NCI-H345 treated with DMSO at 0.1 percent for 48 hours (cell line): ENCODE results near the gene SZRD1.
"Not testable (repeated sequence)": the region's sequence is repeated elsewhere in the genome, so short reads cannot be mapped to it uniquely, and the experiment has no call there.

ENCODE experiments used
- DNase-seq: peaks from one replicate; lab custom pipeline; 2025; ENCODE audit not compliant: unreplicated experiment; lab: John Stamatoyannopoulos, UW

The SZRD1 gene, protein sequence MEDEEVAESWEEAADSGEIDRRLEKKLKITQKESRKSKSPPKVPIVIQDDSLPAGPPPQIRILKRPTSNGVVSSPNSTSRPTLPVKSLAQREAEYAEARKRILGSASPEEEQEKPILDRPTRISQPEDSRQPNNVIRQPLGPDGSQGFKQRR

GRCh38 chr1:16366722-16367257, at the start of gene SZRD1:
Gene SZRD1, plus strand, starts transcription at chr1:16367242. Its CDS starts 16 bp downstream, at chr1:16367258.
- DNase-seq = peak; percentile 95

DNA sequence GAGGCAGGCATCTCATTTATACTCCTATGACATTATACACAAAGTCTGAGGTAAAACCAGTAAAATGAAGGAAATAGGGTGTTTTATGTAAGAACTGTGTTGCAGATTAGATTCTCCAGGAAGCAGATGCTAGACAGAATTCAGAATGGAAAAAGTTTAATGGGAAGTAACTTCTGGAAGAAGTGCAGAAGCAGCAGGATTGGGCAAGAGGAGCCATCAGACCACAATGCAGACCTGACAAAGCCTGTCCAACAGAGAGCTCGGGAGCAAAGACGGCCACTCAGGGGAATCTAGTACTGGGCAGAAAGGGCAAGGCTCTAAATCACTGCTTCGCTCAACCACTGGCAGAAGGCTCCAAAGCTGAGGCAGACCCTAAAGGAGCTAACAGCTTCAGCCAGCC, 48.5 kb upstream of the SZRD1 start:
- DNase-seq = no peak

- DNase-seq = no peak
Measured at GRCh38 chr1:16321176-16321867, 45.7 kb upstream of the SZRD1 start.

- DNase-seq = no peak
Measured at GRCh38 chr1:16324456-16324890, 42.6 kb upstream of the SZRD1 start.

- no peak for DNase-seq
Measured at GRCh38 chr1:16326833-16327404, 40.1 kb upstream of the SZRD1 start.

DNA sequence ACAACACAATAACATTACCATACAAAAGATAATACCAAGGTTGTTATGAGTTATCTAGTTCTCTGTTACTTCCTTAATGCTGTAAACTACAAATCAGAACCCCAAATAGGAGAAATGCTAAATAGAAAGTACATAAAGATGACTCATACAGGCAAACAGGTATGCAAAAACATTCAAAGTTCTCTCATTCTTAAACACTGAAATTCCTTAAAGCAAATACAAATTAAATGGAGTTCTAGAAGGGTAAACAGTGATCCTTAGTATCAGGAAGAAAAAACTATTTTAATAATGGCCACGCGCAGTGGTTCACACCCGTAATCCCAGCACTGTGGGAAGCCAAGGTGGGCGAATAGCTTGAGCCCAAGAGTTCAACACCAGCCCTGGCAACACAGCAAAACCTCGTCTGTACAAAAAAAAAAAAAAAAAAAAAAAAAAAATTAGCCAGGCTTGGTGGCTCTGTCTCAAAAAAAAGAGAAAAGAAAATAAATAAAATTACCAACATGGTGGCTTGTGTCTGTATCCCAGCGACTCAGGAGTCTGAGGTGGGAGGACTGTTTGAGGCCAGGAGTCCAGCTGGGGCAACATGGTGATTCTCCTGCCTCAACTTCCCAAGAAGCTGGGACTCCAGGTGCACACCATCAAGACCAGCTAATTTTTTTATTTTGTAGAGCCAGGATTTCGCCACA, 32.2 kb upstream of the SZRD1 start:
- no peak for DNase-seq

DNA sequence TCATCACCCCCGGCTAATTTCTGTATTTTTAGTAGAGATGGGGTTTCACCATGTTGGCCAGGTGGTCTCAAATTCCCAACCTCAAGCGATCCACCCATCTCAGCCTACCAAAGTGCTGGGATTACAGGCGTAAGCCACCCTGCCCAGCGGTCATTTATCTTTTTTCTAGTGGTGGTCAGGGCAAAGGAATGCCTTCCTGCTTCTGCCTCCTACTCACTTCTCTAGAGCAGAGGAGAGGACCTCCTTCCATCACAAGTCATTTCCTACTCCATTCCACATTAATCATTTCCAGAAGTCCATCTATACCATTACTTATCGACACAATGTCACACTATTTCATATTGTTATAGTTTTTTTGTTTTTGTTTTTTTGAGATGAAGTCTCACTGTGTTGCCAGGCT, 28.1 kb upstream of the SZRD1 start:
- no peak for DNase-seq

GRCh38 chr1:16340673-16341072, 26.4 kb upstream of the SZRD1 start:
- DNase-seq = no peak

GRCh38 chr1:16342331-16343062, 24.5 kb upstream of the SZRD1 start:
- DNase-seq = no peak

DNA sequence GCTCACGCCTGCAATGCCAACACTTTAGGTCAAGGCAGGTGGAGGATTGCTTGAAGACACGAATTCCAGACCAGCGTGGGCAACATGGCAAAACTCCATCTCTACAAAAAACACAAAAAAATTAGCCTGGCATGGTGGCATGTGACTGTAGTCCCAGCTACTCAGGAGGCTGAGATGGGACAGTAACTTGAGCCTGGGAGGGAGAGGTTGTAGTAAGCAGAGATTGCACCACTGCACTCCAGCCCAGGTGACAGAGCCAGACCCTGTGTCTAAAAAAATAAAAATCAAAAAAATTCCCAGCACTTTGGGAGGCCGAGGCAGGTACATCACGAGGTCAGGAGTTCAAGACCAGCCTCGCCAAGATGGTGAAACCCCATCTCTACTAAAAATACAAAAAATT, 23.8 kb upstream of the SZRD1 start:
- DNase-seq = not testable (repeated sequence)

GRCh38 chr1:16348414-16349182, 18.4 kb upstream of the SZRD1 start:
- DNase-seq = no peak

DNA sequence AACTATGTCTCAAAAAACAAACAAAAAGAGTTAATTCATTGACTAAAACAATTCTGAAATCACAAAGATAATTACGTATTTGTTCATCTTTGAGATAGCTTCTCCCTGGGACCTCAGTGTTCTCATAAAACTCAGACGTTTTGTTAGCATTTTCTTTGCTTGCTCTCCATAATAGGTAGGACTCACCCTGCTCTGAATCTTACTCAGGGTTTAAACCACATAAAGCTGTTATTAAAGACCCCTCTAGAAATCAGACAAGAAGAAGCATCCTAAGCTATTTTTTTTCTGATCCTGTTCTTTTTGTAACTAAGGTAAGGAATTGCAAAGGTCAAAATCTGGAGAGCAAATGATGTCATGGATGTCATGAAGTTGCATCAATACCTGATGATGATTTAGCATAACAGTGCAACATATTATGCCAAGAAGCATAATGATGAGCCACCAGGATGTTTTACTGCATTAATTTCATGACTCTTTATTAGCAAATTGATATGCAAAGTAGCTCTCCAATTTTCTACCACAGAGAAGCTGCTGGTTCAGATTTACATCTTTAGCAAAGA, 17.1 kb upstream of the SZRD1 start:
- DNase-seq = no peak

DNA sequence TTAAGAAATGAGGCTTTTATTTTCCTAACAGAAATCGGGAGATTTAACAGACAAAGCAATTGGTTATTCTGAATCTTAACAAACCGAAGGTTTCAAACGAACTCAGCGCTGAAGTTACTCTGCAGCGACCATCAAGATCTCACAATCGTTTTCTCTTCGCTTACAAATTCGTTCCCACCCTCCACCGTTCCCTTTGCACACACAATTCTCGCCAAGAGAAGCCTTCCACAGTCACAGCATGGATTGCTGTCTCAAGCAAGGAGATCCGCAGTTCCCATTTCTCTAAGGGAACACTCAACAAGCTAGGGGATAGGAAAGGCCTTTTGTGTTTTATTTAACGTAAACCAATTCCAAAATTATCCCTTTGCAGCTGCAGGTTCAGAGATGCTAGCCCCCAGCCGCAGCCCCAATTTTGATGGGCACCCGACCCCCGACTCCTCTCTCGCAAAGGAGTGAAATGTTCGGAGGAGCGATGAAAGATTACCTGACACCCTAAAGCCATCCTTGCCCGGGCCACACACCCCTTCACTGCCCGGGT, 15.5 kb upstream of the SZRD1 start:
- no peak for DNase-seq

DNA sequence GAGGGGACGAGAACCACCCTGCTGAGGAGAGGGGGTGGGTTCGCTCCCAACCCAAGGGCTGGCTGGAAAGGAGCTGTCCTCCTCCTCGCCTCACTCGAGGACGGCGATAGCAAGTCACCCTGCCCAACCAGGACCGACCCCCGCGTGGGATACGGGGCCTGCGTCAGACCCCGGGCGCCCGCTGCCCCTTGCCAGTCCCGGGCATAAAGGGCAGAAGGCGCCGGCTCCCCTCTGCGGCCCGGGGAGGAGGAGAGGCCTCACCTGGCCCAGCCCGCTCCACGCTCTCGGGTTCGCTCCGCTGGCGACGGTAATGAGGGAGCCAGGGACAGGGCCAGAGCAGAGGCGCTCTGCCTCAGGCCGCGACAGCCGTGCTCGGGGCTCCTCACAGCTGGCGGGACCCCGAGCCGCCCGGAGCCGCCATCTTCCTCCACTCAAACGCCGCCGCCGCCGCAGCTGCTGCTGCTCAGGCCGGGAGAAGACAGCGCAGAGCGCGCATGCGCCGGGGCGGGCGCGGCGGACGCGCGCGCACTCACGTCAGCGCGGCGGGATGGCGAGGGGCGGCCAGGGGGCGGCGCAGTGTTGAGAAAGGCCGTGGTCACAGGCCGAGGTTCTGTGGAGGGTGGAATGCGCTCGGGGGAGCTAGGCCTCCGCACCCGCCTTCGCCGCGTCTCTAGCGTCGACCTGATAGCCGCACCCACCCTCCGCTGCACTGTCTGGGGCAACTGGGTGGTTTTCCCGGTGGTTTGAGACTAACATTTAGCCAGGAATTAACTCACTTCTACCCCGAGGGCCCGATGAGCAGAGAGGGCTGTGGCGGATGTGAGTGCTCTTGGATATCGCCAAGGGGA, 14.8 kb upstream of the SZRD1 start, which contains the start of gene FBXO42:
FBXO42 (minus strand) TSS at position 487 of the 848 bp plus-strand sequence. CDS start 37,062 bp downstream, outside the sequence.
- peak; percentile 93 for DNase-seq

DNA sequence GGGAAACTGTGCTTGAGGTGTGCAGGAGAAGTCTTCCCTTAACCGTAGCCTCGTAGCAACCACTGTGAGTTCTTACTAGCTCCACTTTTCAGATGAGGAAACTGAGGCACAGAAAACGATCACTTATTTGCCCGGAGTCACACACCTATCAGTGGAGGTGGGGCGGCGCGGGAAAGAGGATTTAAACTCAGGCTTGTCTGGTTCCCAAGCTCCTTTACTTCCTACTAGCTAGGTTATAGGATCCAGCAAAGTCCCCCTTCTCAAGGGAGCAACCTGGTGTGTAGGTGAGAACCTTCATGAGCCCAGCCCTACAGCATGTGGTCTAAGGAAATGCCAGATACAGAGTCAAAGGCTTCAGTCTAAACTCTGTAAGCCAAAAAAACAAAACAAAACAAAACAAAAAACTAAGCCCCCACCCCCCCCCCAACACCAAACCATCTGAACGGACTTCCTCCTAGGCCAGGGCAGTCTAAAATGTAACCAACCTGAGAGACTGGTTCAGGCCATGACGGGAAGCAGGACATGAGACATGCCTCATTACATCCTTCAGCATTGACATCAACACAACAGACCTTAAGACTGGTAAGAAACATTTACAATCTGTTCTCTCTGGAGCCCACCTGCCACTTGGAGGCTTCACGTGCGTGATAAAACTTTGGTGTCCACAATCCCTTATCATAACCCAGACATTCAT, 14.1 kb upstream of the SZRD1 start:
- no peak for DNase-seq

DNA sequence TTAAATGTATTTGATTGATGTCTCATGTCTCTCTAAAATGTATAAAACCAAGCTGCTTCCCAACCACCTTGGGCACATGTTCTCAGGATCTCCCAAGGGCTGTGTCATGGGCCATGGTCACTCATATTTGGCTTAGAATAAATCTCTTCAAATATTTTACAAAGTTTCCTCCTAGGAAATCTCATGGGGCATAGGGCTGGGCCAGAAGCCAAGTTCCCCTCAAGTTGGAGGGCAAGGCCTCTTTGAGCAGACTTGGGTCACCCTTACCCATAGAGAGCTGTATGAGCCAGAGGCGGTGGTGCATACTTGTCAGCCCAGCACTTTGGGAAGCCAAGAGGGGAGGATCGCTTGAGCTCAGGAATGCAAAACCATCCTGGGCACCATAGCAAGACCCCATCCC, 12.4 kb upstream of the SZRD1 start:
- no peak for DNase-seq

DNA sequence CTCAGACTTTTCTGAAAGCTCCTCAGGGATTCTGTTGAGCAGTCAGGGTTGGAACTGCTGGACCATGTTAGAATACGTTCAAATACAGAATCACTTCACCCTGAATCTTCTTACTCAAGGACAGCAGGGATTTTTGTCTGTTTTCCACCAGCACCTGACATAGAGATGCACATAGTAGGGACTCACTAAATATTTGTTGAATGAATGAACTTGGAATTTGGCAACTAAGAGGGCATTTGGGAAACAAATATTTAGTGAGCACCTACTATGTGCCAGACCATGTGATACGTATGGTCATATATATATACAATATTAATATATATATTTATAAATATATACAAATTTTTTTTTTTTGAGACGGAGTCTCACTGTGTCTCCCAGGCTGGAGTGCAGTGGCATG, 10.2 kb upstream of the SZRD1 start:
- no peak for DNase-seq

- DNase-seq = not testable (repeated sequence)
Measured at GRCh38 chr1:16365146-16365498, 1.9 kb upstream of the SZRD1 start.
